GM18517 (cell line): ENCODE results near the gene AGAP1.

Experiments
- ATAC-seq: cut with Tn5 transposase; IDR thresholded peaks from one replicate; pipeline ENCODE4 v1.9.1; 2021; ENCODE audit warnings: mild to moderate bottlenecking, moderate library complexity; ENCODE audit not compliant: unreplicated experiment

AGAP1 gene

DNA sequence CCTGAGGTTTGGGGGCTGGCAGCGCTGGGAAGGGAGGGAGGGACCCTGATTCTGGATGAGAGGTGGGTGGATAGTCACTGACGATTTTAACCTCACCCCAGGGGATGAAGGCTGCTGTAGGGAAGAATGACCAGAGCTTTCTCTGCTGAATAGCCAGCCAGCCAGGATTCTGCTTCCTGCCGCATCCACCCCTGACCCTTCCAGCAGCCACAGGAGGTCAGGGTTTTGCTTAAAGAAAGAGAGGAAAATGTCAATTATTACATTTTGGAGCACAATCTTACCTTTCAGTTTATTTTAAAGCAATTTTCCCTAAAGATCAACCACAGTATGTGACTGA, 456.6 kb downstream of the AGAP1 start:
- no peak for ATAC-seq

DNA sequence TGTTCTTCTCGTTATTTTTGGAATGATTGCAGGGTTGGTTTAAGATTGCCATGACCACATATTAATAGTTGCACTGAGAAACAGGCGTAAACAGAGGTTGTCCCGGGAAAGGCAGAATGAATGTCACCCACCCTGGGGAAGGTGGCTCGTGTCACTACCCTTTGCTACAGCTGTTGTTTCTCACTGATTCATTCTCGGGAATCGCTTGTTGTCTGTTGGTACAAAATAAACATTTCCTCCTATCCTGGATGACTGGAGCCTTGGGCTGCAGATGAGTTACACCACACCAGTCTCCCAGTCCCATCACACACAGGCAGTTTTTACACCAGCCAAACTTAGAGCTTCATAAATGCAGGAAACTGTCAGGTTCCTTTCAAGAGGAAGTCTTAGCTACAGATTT, 457.6 kb downstream of the AGAP1 start:
- no peak for ATAC-seq

DNA sequence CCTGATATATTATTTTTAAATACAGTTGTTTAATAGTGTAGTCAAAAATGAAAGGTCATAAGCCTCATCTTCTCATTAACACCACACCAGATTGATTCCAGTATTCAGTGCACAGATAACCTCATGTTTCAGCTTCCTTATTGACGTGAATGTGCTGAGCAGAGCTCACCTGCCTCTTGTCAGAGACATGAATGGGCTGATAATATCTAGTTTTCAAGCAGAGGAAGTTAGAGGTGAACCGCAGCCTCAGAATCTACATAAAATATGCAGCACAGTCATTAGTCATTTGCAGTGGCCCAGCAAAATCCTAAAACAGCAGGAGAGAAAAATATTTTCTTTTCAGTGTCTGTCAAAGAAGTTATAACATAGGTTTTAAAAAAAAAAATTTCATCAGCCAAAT, 458.1 kb downstream of the AGAP1 start:
- no peak for ATAC-seq

DNA sequence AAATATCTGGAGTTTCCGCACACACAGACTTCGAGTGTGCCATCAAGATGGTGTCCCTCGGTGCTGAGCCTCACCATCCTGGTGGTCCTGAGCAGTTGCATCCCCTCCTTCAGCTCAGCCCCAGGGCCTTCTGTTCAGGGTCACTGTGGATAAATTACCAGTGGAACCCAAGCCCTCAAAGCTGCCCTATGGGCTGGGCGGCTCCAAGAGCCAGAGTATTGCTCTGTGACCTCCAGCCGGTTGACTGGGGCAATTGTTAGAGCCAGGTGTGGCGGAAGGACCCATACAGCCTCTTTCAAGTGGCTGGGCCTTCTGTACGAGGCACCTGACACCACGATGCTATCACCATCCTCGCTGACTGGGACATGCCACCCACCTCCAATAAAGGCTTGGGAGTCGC, 458.9 kb downstream of the AGAP1 start:
- no peak for ATAC-seq

DNA sequence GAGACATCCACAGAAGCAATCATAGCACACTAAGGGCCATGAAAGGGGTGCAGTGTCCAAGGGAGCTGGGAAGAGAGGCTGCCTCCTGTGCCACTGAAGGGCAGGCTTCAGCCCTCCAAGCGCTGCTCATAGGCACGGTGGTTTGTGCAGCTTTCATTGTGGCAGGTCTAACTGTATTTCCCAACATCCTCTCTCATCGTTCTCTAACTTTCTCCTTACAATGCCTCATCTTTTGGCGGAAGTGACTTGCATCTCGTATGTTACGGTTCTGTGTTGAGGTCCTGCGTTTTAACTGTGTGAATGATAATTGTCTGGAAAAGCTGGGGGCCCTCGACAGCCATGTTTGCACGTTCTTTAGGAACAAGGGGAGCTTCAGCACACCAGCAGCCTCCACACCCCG, 460.4 kb downstream of the AGAP1 start:
- no peak for ATAC-seq

DNA sequence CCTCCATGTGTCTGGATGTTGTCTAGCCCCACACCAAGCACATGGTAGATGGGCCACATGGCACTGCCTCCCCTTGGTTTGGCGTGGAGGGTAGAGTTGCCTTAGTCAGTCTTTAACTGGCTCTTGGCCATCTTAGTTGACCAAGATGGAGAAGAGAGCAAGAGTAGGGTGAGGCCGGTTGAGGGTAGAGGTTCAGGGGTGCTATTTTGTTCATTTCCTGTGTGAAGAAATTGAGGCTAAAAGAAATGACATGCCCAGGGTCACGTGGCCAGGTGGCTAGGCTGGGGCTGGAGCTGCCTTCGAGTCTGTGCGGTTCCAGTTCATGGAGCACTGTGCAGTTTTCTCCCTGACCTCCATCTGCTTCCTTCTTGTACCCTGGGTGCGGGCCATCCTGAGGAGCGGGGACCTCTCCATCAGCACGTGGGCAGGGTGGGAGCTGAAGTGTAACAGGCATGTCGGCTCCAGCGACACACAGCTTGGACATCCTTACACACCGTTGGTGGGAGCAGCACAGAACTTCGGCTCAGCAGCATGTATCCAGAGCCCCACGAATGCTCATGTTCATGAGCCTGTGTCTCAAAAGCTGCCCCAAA, 461.1 kb downstream of the AGAP1 start:
- no peak for ATAC-seq

DNA sequence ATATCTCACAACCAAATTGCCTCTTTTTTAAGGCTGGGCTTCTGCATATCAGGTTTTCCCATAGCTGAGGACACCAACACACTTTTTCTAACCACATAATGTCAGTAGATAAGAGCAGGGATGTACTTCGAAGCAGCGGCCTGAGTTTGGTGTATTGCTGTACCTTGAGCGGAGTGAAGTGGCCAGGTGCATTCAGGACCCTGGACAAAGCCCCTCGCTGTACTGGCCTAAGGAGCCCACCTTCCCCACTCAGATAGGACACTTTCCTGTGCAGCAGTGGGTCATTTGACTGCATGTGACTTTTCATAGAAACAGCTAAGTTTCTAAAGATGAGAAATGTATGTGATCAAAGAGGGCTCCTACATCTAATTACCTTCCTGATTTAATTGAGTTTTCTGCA, 461.8 kb downstream of the AGAP1 start:
- no peak for ATAC-seq

DNA sequence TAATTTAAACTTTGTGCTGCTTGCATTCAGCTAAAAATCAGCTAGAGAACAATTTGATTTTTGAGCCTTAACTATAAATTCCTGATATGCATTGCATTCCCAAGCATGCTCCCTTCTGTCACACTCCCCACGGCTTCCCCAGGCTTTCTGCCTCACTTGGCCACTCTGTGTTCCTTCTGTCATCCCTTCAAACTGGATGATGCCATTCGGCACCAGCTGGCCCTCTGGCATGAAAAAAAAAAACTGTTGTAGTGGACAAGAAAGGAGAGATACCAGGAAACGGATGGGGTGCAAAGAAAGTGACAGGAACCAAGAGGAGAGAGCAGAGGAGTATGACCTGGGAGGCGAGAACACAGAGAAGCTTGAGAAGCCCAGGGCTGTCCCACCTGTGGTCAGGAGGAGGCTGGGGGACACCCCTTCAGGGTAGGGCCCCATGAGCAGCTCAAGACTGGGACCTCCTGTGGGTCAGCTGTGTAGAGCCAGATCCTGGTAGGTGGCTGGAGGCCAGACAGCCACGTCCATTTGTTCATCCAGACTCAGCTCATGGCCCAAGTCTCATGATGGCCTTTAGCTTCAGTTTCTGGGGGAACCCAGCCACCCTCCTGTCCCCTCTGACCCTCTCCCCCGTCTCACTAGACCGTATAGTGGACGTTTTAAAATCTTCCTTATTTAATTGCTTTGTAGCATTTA, 462.6 kb downstream of the AGAP1 start:
- no peak for ATAC-seq

DNA sequence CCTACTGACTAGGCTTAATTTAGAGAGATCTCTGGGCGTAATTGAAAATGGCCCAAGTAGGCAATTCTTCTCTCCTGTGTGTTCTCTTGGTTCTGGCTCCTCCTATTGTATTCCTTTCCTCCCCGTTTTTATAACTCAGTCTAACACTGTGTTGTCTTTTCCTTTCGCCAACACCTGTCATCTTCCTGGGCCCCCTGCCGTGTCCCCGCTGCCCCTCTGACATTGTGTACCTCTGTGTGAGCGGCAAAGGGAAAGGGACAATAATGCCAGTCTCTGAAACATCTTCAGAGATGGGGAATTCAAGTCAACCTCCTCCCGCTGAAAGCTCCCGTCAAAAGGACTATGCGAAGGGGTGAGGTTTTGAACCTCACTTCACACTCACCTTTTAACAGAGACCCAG, 463.4 kb downstream of the AGAP1 start:
- no peak for ATAC-seq

DNA sequence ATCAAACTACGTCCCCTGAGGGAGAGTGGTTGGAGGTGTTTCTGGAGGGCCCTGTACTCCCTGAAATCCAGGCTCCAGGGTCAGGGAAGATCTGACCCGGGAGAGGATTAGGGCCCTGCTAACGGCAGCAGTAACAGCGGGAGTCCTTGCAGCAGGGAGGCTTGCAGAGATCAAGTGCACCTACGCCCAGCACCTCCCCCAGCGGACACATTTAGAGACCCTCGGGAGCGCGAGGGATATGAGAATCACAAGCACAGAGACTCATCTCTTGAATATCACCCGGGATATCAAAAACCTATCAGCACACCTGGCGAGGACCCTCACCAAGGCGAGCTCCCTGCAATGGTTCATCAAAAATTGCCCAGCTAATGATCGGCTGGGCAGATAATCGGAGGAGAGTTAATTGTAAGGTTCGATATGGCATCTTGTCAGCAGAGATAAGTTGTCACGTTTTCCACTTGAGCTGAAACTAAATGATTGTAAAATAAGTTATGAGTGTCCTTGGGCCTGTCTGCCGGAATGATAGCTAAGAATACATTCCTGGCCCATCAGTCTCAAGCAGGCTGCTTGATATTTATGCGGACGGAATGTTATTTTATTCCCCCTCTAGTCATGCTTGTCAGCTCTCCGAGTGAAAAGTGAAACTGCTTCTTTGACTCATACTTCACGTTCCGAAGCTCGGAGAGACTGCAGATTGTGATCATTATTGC, 464.5 kb downstream of the AGAP1 start:
- ATAC-seq, result no peak

DNA sequence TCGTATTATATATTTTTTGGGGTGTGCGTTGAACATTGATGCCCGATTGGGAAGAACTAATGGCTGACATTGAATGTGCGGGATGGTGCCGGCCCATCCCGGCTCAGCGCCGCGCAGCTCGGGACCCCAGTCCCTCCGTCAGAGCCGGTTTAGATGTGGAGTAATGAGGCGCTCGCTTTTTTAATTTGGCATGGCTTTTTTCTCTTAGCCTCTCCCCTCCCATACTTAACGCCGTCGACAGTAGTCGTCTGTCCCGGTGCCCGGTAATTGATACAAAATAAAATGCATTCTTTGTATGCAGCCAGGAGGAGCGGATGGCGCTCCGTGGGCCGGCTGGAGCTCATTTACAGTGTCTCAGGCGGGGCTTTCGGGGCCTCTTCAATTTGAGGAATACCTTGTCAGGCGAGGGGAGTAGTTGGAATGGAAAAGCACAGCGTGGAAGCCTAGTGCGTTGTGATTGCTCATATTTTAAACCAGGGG, 465.1 kb downstream of the AGAP1 start:
- no peak for ATAC-seq

DNA sequence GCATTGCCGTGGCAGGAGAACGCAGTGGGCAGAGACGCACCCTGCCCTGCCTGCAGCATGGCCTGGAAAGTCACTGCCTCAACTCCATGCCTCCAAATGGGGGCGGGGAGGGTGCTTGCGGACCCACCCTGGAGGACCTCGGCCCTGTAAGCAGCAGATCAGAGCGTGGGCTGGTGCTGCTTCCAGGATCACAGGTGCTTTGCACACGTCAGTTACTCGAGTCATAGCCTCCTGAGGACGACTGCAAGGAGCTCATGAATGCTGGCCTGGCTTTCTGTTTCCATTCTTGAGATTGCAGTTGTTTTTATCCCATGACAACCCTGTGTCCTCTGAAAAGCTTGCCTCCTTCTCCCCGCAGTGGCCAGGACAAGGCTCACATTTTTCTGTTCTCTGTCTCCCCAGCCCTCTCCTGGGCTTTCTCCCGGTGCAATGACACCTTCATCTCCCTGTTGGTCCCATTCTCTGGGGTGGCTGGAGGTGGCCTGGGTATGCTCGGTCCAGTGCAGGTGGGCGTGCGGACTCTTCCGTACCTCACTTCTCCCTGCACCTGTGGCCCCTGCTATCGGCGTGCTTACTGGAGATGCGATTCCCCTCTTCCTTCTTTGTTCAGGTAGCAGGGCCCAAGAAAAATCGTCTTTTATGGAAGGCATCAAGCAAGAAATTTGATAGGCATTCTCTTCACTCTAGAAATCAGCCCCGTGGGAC, 466.3 kb downstream of the AGAP1 start:
- ATAC-seq, result no peak

DNA sequence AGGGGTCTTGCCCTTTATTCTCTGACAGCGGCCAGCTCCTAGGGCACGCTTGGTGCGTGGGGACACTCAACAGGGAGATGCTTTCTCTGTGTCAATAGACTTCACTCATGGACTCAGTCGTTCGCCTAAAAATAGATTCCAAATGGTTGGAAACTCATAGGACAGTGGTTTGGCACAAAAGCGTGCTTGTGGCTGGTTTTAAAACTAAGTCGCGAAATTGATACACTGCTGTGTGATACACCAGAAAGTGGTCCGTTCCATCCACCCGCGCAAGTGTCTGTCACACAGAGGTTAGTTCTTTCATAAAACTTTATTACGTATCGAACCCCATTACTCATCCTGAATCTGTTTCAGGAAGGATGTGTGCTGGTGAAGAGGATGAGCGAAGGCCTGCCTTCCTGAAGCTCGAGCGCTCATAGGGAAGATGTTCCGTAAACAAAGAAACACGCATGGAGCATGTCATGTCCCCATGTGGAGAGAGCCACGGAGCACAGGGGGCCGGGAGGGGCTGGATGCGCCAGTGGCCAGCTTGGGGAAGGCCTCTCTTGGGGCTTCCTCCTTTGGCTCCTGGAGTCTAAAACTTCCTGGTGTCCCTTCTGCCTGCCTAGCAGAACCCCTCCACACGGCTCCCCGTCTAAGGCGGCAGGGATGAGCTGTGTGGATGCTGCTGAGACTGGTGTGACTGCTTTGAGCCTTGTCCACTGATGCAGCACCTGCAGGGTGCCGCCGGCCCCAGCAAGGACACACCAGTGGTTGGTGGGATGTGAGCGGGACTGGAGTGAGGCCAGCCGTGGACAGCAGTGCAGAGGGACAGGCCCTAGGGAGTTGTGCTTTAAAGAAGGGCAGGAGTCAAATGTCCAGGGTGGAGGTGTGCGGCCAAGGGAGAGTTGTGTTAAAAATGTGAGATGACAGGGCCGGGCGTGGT, 467.1 kb downstream of the AGAP1 start:
- ATAC-seq, result no peak

DNA sequence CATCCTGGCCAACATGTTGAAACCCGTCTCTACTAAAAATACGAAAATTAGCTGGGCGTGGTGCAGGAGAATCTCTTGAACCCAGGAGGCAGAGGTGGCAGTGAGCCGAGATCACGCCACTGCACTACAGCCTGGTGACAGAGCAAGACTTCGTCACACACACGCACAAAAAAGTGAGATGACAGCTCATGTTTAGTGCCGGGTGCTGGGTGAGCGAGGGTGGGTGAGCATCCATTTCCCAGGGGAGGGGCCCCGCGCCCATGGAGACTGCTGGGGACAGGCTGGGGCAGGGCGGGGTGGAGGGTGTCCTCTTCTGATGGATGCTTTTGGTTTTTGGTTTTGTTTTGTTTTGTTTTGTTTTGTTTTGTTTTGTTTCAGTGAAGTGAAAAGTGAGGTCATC, 467.9 kb downstream of the AGAP1 start:
- no peak for ATAC-seq

DNA sequence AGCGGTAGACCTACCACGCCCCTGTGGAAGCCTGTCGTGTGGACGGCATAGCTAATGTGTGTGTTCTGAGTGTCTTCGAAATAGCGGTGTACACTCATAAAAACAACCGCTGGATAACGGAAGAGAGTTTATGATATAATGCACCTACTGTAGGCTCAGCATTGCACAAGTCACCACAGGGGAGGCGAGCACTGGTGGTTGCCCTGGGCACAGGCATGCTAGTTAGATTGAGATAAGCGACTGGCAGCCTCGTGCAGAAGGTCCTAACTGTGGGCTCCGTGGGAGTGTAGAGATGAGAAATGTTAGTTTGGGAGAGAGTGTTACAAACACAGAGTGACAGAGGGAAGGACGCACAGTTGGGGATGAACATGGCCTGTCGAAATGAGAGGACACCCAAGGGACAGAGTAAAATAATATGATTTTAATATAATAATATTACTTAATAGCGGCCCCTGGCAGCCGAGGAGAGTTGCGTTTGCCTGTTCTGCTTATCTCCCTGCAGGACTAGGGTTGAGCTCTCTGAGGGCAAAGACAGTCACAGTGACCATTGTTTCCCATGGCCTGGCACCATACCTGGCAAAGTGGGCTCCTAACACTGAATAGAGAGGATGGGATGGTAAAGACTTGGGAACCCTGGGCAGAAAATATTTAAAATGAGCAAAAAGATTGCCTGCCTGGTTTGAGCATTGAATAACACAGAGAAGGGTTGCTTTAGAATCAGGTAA, 470.2 kb downstream of the AGAP1 start:
- ATAC-seq, result no peak

DNA sequence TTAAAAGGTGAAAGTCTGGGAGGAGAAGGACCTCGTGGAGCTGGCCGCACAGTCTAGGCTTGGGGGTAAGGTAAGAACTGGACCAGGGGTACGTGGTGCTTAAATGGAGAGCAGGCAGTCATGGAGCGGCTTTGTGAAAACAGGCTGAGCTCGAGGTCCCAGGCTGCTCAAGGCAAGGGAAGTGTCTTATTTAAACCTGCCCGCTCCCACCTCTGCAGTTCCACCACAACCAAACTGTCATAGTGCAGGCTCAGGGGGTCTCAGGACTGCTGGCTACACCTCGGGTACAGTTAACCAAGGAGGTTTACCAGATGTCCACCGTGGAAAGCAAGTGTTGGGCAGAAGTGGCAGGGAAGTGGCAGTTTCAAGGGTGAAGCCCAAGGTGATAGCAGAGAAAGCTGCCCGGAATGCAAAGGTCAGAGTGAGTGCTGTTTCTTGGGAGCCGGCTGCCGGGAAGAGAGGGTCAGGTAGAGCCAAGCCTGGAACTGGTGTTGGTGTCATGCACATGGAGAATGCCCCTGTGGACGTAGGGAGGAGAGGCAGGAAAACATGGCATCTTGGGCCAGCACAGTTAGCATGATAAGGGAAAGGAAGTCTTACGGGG, 471.0 kb downstream of the AGAP1 start:
- no peak for ATAC-seq

DNA sequence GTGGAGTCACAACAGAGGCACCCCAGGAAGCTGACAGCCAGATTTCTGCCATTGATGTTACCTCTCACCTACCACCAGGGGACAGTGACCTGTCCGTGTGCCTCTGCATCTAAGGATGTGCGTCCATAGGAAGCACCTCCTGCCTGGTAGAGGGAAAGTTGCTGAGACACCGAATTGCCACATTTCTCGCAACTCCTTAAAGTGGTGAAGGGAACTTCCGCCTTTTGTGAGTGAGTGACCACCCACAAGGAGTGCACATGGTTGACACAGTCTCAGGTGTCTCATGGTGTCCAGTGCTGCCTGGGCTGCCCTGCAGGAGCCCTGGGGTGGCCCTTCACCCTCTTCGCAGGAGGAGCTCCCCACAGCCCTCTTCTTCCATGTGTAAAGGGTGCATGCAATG, 472.6 kb downstream of the AGAP1 start:
- ATAC-seq, result no peak

DNA sequence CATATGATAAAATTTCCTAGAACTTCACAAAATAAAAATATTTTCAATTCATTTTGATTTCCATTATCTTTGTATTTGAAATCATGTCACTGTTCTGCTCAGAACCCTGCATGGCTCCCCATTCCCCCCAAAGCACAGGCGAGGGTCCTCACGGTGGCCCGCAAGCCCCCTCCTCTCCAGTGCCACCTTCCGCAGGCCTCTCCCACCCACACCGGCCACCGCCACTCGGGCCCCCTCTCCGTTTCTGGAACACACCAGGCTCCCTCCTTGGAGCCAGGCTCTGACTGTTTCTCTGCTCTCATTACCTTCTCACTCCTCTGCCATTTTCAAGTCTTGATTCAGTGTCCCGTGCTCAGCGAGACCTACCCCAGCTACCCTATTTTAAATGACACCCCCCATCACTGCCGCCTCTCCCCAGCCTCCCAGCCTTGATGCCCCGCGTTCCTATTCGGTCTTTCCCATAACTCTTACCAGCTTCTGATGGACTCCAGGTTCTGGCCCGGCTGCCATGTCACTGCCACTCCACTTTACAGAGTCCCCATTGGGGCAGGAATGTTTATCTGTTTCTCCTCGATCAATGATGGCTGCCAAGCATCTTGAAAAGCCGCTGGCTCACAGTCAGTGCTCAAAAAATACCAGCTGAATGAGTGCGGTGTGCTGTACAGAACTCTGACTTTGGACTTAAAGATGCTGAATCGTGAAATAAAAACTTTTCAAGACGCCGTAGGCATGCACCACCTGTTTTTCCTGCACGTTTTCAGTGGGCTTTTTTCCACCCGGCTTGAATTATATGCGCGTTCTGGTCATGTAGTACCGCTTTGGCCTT, 473.3 kb downstream of the AGAP1 start:
- no peak for ATAC-seq

DNA sequence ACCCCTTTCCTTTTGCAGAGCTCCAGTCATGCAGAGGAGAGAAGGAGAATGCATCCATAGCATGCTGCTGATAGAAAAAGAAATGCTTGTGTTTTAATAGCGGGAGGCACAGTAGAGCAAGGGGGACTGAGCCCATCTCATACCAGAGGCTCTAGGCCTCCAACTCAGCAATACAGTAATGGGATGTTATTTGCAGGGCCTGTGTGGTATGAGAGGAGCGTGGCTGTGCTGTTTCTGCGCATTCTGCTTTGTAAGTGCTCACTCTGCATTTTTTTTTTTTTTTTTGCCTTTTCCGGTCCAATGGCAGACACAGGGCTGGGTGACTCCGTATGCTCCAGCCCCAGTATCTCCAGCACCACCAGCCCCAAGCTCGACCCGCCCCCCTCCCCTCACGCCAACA, 474.3 kb downstream of the AGAP1 start:
- ATAC-seq, result no peak
